HCT116 (cell line): ENCODE data around the gene ECEL1. TPM values are rescaled to one million over a fixed set of nuclear protein-coding genes. Genes with fewer than 3 reads are reported as not detected.

Experiments
- ATAC-seq: fragments of 200-7000 bp; cut with Tn5 transposase; 2 replicates; pipeline ENCODE4 v1.9.1; 2020; ENCODE audit warnings: mild to moderate bottlenecking, moderate library complexity
- BruUV-seq: library from RNA; stranded (reverse); fragments of 400-500 nt; replicated peaks from 2 replicates; lab custom pipeline; 2021; lab: Mats Ljungman, UMichigan
- CTCF ChIA-PET: fragments of 300-600 bp; sonication (Branson Sonifier 250); formaldehyde crosslinking; loops from one replicate; lab custom pipeline; 2021; ENCODE audit warnings: antibody characterized with exemption; lab: Charles Lee
- POLR2A ChIA-PET: fragments of 300-600, 350-600 bp; sonication (Branson Sonifier 250); formaldehyde crosslinking; loops from one replicate; lab custom pipeline; 2021; ENCODE audit warnings: antibody characterized with exemption; lab: Charles Lee
- RAD21 ChIA-PET, 2 experiments: fragments of 300-600 bp; sonication (Branson Sonifier 250); formaldehyde crosslinking; loops; one replicate each; lab custom pipeline; 2023; ENCODE audit warnings: low total read pairs in 2 of 2; ENCODE audit not compliant: uncharacterized antibody in 2 of 2, unreplicated experiment in 2 of 2, low non-redundant PET in 1 of 2; lab: Charles Lee
- DNase-seq: peaks from one replicate; pipeline ENCODE4 v3.0.0-alpha.2; 2010; ENCODE audit warnings: low read depth, low spot score
- H2AFZ ChIP-seq: fragments of 200-600 bp; shearing (Covaris generic), sonication (generic); 2 replicates; pipeline ENCODE4 v1.6.1; 2017; ENCODE audit warnings: low read depth, mixed run types, mixed read lengths, antibody characterized with exemption, low read length; ENCODE audit not compliant: poor library complexity, severe bottlenecking
- H3K27ac ChIP-seq: 2 replicates; pipeline ENCODE4 v1.5.1; 2012; ENCODE audit warnings: low read depth, low read length
- H3K27me3 ChIP-seq: fragments of 200-600 bp; sonication (generic); 2 replicates; pipeline ENCODE4 v1.6.1; 2016; ENCODE audit warnings: mixed run types, low read length, mixed read lengths; ENCODE audit not compliant: insufficient read depth
- H3K36me3 ChIP-seq, 2 experiments: fragments of 200-500 bp in 1 of 2; fragments of 200-600 bp in 1 of 2; sonication (Bioruptor generic) in 1 of 2; sonication (generic) in 1 of 2; 2 replicates each; pipeline versions ENCODE4 v1.5.1 to v1.6.1; 2014 to 2016; ENCODE audit warnings: low read length in 2 of 2, inconsistent platforms in 1 of 2, mixed read lengths in 1 of 2, mixed run types in 1 of 2; ENCODE audit not compliant: insufficient read depth in 2 of 2, control insufficient read depth in 1 of 2
- H3K4me1 ChIP-seq, 2 experiments: fragments of 200-600 bp in 1 of 2; sonication (generic) in 1 of 2; 2 replicates each; pipeline versions ENCODE4 v1.5.1 to v1.6.1; 2012 to 2017; ENCODE audit warnings: low read length in 2 of 2, inconsistent platforms in 1 of 2, mild to moderate bottlenecking in 1 of 2, mixed read lengths in 1 of 2, mixed run types in 1 of 2, moderate library complexity in 1 of 2; ENCODE audit not compliant: insufficient read depth in 2 of 2, control insufficient read depth in 1 of 2
- H3K4me2 ChIP-seq: fragments of 200-600 bp; sonication (generic); 2 replicates; pipeline ENCODE4 v1.6.1; 2017; ENCODE audit warnings: mixed run types, low read length, mixed read lengths
- H3K4me3 ChIP-seq, 2 experiments: fragments of 200-600 bp in 1 of 2; sonication (generic) in 1 of 2; replicated peaks in 1 of 2; 2 replicates each; pipeline ENCODE4 v1.5.1; 2011 to 2016; ENCODE audit warnings: low read length in 2 of 2, control low read depth in 1 of 2, low read depth in 1 of 2, mild to moderate bottlenecking in 1 of 2, mixed read lengths in 1 of 2, mixed run types in 1 of 2
- H3K79me2 ChIP-seq: fragments of 200-600 bp; sonication (generic); 2 replicates; pipeline ENCODE4 v1.6.1; 2017; ENCODE audit warnings: mild to moderate bottlenecking, mixed run types, low read length, moderate library complexity, mixed read lengths; ENCODE audit not compliant: insufficient read depth
- H3K9ac ChIP-seq: fragments of 200-600 bp; sonication (generic); 2 replicates; pipeline ENCODE4 v1.6.1; 2016; ENCODE audit warnings: low read length, mixed read lengths
- H3K9me2 ChIP-seq: fragments of 200-600 bp; sonication (generic), shearing (Covaris generic); 2 replicates; pipeline ENCODE4 v1.6.1; 2017; ENCODE audit warnings: mixed run types, mild to moderate bottlenecking, moderate library complexity; ENCODE audit not compliant: insufficient read depth
- H3K9me3 ChIP-seq, 2 experiments: fragments of 200-500 bp in 1 of 2; fragments of 200-600 bp in 1 of 2; sonication (Bioruptor generic) in 1 of 2; sonication (generic) in 1 of 2; 2 replicates each; pipeline ENCODE4 v1.6.1; 2014 to 2017; ENCODE audit warnings: low read length in 2 of 2, mixed read lengths in 2 of 2, inconsistent platforms in 1 of 2, low read depth in 1 of 2, mild to moderate bottlenecking in 1 of 2, mixed run types in 1 of 2, moderate library complexity in 1 of 2; ENCODE audit not compliant: control insufficient read depth in 1 of 2, insufficient read depth in 1 of 2
- H4K20me1 ChIP-seq: fragments of 200-600 bp; sonication (generic), shearing (Covaris generic); 2 replicates; pipeline ENCODE4 v1.6.1; 2017; ENCODE audit warnings: mixed run types, mild to moderate bottlenecking, moderate library complexity; ENCODE audit not compliant: insufficient read depth
- CEBPB ChIP-seq: IDR thresholded peaks from 2 replicates; pipeline ENCODE4 v1.6.1; 2012; ENCODE audit warnings: low read depth
- EGR1 ChIP-seq: IDR thresholded peaks from 2 replicates; pipeline ENCODE4 v1.6.1; 2012; ENCODE audit warnings: low read depth
- ELF1 ChIP-seq: IDR thresholded peaks from 2 replicates; pipeline ENCODE4 v1.6.1; 2012; ENCODE audit warnings: low read depth, borderline replicate concordance
- EZH2phosphoT487 ChIP-seq: fragments of 200-600 bp; IDR thresholded peaks from 2 replicates; pipeline ENCODE4 v1.6.1; 2018; ENCODE audit warnings: antibody characterized with exemption, borderline replicate concordance
- JUND ChIP-seq: IDR thresholded peaks from 2 replicates; pipeline ENCODE4 v1.6.1; 2012
- MAX ChIP-seq: IDR thresholded peaks from 2 replicates; pipeline ENCODE4 v1.6.1; 2012
- POLR2A ChIP-seq: IDR thresholded peaks from 2 replicates; pipeline ENCODE4 v1.7.0; 2011; ENCODE audit warnings: borderline replicate concordance; ENCODE audit not compliant: insufficient read depth, insufficient read length; ENCODE audit errors: extremely low read depth
- RAD21 ChIP-seq: IDR thresholded peaks from 2 replicates; pipeline ENCODE4 v1.6.1; 2012; ENCODE audit warnings: low read depth, mild to moderate bottlenecking
- REST ChIP-seq: IDR thresholded peaks from 2 replicates; pipeline ENCODE4 v1.6.1; 2012; ENCODE audit warnings: low read depth
- SIN3A ChIP-seq: IDR thresholded peaks from 2 replicates; pipeline ENCODE4 v1.6.1; 2012; ENCODE audit warnings: low read depth
- SP1 ChIP-seq: IDR thresholded peaks from 2 replicates; pipeline ENCODE4 v1.6.1; 2012; ENCODE audit warnings: low read depth
- TCF7L2 ChIP-seq: IDR thresholded peaks from 2 replicates; pipeline ENCODE4 v1.7.0; 2011; ENCODE audit warnings: borderline replicate concordance, inconsistent platforms; ENCODE audit not compliant: insufficient read depth, insufficient read length; ENCODE audit errors: extremely low read depth
- YY1 ChIP-seq: IDR thresholded peaks from 2 replicates; pipeline ENCODE4 v1.6.1; 2011; ENCODE audit warnings: low read length, low read depth, moderate library complexity, mild to moderate bottlenecking; ENCODE audit not compliant: insufficient replicate concordance; ENCODE audit errors: extremely low read depth
- ZBTB33 ChIP-seq: IDR thresholded peaks from 2 replicates; pipeline ENCODE4 v1.6.1; 2011; ENCODE audit warnings: mild to moderate bottlenecking, low read length, moderate library complexity; ENCODE audit not compliant: insufficient replicate concordance; ENCODE audit errors: extremely low read depth
- ZNF274 ChIP-seq: fragments of 200-500 bp; sonication (Bioruptor generic); IDR thresholded peaks from 2 replicates; pipeline ENCODE4 v1.6.1; 2014; ENCODE audit warnings: mild to moderate bottlenecking, low read depth, low read length, inconsistent platforms
- intact Hi-C: fragments of 100-400 bp; cut with micrococcal nuclease; formaldehyde crosslinking; loops from 2 replicates; pipeline ENCODE4 v1.10.0; 2022
- total RNA-seq: library from RNA; stranded (reverse); gene quantifications from one replicate; pipeline ENCODE4 v1.2.1, GENCODE V29; 2021; ENCODE audit not compliant: unreplicated experiment

The ECEL1 gene
- total RNA-seq, 1 experiment from 2014 or later = not detected

- TF ChIP-seq SP1 (no peak), MAX (no peak)
Measured at GRCh38 chr2:232490221-232491138, 2.8 kb upstream of the ECEL1 start (continued).

- no peak for DNase-seq
- Histone ChIP-seq H3K4me3 (no peak overlapping the region), H4K20me1 (no peaks in the 10 kb centered on the region), H3K36me3 (no peaks in the 10 kb centered on the region), H3K27me3 (no peaks in the 10 kb centered on the region), H3K9me2 (no peaks in the 10 kb centered on the region), H3K79me2 (no peaks in the 10 kb centered on the region), H3K27ac (no peak overlapping the region), H2AFZ (no peak overlapping the region), H3K4me1 (0 out of 4 replicates have a peak, but pooled peaks cover 0 to 4% of the 10 kb centered on the region in 2 experiments), H3K4me2 (no peak overlapping the region), H3K9me3 (no peaks in the 10 kb centered on the region), H3K9ac (no peak overlapping the region)
- POLR2A ChIA-PET = no interaction called here
- RAD21 ChIA-PET = no interaction called here
- no peak for ATAC-seq
- intact Hi-C loops = no loop called here
- CTCF ChIA-PET = interaction anchor here (0.6 kb wide), 1 partner anchor 12 kb away, joined by 3 read pairs; no protein-coding TSS in a partner anchor
- no TSS peak for BruUV-seq
- TF ChIP-seq TCF7L2 (no peak), CEBPB (no peak), SIN3A (no peak), YY1 (no peak), EZH2phosphoT487 (no peak), POLR2A (no peak), JUND (no peak), ELF1 (no peak), ZBTB33 (no peak), ZNF274 (no peak), REST (no peak), EGR1 (no peak), RAD21 (no peak)
Measured at GRCh38 chr2:232489516-232490220, 2.0 kb upstream of the ECEL1 start.
